OCI-LY1 (cell line): ENCODE results near the gene PCIF1.

Source experiments
- EZH2 ChIP-seq: fragments of 200-600 bp; sonication (generic), shearing (Covaris generic); IDR thresholded peaks from 2 replicates; pipeline ENCODE4 v1.8.0; 2017; ENCODE audit warnings: borderline replicate concordance, mixed run types, mild to moderate bottlenecking, antibody characterized with exemption, low read length, moderate library complexity, mixed read lengths
- TF ChIP-seq, protein P1 (sequence below): fragments of 200-600 bp; sonication (generic), shearing (Covaris generic); IDR thresholded peaks from 2 replicates; pipeline ENCODE4 v1.5.1; 2017; ENCODE audit warnings: mild to moderate bottlenecking, antibody characterized with exemption, low read length, moderate library complexity, mixed read lengths

DNA sequence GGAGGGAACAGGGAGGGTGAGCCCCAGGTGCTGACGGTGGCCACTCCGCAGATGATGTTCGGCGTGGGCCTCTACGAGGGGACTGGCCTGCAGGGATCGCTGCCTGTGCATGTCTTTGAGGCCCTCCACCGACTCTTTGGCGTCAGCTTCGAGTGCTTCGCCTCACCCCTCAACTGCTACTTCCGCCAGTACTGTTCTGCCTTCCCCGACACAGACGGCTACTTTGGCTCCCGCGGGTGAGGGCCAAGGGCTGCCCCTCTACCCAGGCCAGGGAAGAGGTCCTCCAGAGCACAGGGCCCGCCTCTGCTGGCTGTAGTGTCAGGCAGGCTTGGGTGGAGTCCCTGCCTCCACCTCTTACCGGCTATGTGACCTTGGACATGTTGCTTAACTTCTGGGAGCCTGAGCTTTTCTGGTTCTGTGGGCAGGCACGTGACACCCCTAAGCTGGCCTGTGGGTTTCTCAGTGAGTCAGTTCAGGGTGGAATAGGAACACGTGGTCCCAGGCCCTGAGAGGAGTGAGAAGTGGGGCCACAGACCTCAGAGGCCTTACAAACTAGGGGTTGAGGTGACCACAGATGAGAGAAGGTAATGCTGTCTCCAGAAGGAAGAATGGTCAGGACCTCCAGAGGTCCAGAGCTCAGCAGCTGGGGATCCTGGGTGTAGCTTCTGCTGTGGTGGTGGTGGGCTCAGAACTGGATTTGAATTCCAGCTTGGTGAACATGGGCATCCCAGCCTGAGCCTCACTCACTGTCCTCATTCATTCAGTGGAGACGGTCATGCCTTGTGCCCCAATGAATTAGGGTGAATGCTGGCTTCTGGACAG lies 11.9 kb downstream of the PCIF1 start:
- TF ChIP-seq, protein P1, sequence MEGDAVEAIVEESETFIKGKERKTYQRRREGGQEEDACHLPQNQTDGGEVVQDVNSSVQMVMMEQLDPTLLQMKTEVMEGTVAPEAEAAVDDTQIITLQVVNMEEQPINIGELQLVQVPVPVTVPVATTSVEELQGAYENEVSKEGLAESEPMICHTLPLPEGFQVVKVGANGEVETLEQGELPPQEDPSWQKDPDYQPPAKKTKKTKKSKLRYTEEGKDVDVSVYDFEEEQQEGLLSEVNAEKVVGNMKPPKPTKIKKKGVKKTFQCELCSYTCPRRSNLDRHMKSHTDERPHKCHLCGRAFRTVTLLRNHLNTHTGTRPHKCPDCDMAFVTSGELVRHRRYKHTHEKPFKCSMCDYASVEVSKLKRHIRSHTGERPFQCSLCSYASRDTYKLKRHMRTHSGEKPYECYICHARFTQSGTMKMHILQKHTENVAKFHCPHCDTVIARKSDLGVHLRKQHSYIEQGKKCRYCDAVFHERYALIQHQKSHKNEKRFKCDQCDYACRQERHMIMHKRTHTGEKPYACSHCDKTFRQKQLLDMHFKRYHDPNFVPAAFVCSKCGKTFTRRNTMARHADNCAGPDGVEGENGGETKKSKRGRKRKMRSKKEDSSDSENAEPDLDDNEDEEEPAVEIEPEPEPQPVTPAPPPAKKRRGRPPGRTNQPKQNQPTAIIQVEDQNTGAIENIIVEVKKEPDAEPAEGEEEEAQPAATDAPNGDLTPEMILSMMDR, result no peak
- TF ChIP-seq EZH2, result no peak
